Measurements from ENCODE around the gene DECR2.
"Not testable (repeated sequence)": the region's sequence is repeated elsewhere in the genome, so short reads cannot be mapped to it uniquely, and the experiment has no call there.

Gene DECR2

DNA sequence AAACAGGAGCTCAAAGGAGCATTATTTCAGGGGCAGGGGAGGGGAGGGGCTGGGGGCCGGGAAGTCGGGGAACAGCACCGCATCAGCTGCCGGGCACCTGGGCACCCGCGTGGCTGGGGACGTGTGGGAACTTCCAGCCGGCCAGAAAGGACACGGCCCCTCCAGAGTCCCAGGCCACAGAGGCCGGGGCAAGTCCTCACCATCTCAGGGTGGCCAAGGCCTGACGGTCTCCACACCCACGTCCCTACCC is 21.0 kb upstream of the DECR2 start:
- TF ChIP-seq CTCF (IDR thresholded peaks at IDR 0.05; ENCODE audit: control insufficient read depth, insufficient read depth, low read depth, low read length, missing control alignments) = no peak
- no peak for DNase-seq (ENCODE audit: low read depth)
- peak overlapping the region; percentile 90 for H3K4me3 ChIP-seq (ENCODE audit: control insufficient read depth, low read depth, low read length)

GRCh38 chr16:381012-381788 is 20.5 kb upstream of the DECR2 start:
- peak overlapping the region; percentile 90 for H3K4me3 ChIP-seq (ENCODE audit: control insufficient read depth, low read depth, low read length)
- no peak for DNase-seq (ENCODE audit: low read depth)
- TF ChIP-seq CTCF (IDR thresholded peaks at IDR 0.05; ENCODE audit: control insufficient read depth, insufficient read depth, low read depth, low read length, missing control alignments) = no peak

GRCh38 chr16:381789-382717 is 19.6 kb upstream of the DECR2 start, which contains the start of gene PGAP6:
TSS of gene PGAP6 (minus strand) at chr16:381978. CDS start at chr16:381821, 157 bp downstream.
- no peak for DNase-seq (ENCODE audit: low read depth)
- TF ChIP-seq CTCF (IDR thresholded peaks at IDR 0.05; ENCODE audit: control insufficient read depth, insufficient read depth, low read depth, low read length, missing control alignments) = no peak
- H3K4me3 ChIP-seq (ENCODE audit: control insufficient read depth, low read depth, low read length) = peak within 1 kb of the TSS; percentile 90

DNA sequence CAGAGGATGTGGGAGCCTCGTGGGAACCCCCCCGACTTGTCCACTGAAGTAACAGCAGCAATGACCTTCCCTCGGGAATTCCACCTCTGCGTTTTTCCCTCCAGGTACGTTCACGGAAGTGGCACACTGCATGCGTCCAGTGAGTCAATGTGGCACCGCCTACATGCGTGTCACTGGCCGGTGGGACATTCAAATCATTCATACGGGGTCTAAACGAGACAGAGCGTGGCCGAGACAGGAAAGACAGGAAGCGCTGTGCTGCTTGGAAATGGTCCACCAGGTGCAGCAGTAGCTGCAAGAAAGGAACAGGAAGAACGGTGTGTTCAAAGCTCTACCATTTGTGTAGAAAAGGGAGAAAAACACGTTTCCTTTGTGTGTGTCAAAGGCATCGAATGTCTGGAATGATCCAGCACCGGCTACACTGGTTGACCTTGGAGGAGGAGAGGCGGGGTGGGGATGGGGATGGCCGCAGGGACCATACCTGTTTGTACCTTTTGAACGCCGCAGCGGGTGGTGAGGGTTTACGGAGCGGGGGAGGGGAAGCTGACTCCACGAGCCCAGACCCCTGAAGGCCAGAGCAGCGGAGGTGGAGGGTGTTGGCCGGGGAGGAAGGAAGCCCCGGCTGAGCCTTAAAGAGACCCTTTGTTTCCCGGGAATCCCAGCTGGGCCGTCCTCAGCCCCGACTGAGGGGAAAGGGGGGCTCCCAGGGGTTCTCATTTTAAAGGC is 18.2 kb upstream of the DECR2 start:
- no peak for TF ChIP-seq CTCF (IDR thresholded peaks at IDR 0.05; ENCODE audit: control insufficient read depth, insufficient read depth, low read depth, low read length, missing control alignments)
- no peak for DNase-seq (ENCODE audit: low read depth)
- H3K4me3 ChIP-seq (ENCODE audit: control insufficient read depth, low read depth, low read length) = no peak overlapping the region

DNA sequence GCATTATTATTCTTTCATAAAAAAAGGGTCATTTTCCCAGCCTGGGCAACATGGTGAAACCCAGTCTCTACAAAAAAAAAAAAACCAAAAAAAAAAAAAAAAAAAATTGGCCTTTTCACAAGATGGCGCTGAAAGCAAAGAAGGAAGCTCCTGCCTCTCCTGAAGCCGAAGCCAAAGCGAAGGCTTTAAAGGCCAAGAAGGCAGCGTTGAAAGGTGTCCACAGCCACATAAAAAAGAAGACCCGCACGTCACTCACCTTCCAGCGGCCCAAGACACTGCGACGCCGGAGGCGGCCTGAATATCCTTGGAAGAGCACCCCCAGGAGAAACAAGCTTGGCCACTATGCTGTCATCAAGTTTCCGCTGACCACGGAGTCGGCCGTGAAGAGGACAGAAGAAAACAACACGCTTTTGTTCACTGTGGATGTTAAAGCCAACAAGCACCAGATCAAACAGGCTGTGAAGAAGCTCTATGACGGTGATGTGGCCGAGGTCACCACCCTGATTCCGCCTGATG is 15.0 kb upstream of the DECR2 start:
- H3K4me3 ChIP-seq (ENCODE audit: control insufficient read depth, low read depth, low read length) = no peak overlapping the region

GRCh38 chr16:387761-388666 is 13.7 kb upstream of the DECR2 start:
- H3K4me3 ChIP-seq (ENCODE audit: control insufficient read depth, low read depth, low read length); DNase-seq (ENCODE audit: low read depth): not testable (repeated sequence)

More for the DNA sequence above, 15.0 kb upstream of the DECR2 start:
- no peak for DNase-seq (ENCODE audit: low read depth)
- no peak for TF ChIP-seq CTCF (IDR thresholded peaks at IDR 0.05; ENCODE audit: control insufficient read depth, insufficient read depth, low read depth, low read length, missing control alignments)
